Amniotic stem cell (primary cell): Measurements from ENCODE around the gene TBXA2R.
"Not testable (repeated sequence)": the region's sequence is repeated elsewhere in the genome, so short reads cannot be mapped to it uniquely, and the experiment has no call there.

ENCODE experiments used
- DNase-seq: peaks from one replicate; lab custom pipeline; 2025; lab: John Stamatoyannopoulos, UW

TBXA2R gene

DNA sequence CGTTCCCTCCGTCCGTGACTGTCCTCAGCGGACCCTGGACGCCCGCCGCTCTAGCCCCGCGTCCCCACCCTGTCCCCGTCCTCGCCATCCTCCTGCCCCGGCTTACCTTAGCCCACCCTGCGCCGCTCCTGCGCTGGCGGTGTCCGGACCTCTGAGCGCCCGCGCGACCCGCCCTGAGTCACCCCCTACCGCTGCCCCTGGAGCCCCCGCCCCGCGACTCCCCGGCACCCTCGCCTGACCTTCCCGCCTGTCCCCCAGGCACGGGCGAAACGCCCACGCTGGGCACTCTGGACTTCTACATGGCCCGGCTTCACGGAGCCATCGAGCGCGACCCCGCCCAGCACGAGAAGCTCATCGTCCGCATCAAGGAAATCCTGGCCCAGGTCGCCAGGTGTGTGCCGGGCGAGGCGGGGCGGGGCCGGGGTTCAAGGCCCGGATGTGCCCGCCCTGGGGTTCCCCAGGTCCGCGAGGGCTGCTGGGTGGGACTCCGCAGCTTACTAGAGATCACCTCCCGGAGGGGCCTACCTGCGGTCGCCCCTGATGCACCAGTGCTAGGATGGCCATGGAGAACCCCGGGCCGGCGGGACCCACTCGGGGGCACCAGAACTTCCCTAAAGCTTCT lies 28.8 kb downstream of the TBXA2R start:
- no peak for DNase-seq

DNA sequence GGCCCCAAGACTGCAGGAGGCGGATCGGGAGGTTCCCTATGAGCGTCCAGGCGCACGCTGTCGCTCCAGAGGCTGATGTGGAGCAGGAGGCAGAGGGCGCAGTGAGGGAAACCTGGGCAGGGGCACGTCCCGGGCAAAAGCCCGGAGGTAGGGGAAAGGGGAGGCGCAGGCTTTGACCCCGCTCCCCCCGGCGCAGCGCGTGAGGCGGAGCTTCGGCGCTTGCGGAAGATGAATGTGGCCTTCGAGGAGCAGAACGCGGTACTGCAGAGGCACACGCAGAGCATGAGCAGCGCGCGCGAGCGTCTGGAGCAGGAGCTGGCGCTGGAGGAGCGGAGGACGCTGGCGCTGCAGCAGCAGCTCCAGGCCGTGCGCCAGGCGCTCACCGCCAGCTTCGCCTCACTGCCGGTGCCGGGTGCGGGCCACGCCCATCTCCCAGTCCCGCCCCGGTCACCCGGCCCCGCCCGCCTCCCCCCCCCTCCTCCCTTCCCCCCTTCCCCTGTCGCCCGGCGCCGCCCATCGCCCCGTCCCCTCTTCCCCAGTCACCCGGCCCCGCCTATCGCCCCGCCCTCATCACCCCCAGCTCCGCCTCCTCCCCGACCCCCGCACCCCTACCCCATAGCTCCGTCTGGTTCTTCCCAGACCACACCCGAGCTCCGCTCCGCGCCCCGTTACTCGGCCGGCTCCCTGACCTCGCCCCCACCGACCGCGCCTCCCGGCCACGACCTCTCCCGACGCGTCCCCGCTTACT lies 29.8 kb downstream of the TBXA2R start:
- DNase-seq: no peak

DNA sequence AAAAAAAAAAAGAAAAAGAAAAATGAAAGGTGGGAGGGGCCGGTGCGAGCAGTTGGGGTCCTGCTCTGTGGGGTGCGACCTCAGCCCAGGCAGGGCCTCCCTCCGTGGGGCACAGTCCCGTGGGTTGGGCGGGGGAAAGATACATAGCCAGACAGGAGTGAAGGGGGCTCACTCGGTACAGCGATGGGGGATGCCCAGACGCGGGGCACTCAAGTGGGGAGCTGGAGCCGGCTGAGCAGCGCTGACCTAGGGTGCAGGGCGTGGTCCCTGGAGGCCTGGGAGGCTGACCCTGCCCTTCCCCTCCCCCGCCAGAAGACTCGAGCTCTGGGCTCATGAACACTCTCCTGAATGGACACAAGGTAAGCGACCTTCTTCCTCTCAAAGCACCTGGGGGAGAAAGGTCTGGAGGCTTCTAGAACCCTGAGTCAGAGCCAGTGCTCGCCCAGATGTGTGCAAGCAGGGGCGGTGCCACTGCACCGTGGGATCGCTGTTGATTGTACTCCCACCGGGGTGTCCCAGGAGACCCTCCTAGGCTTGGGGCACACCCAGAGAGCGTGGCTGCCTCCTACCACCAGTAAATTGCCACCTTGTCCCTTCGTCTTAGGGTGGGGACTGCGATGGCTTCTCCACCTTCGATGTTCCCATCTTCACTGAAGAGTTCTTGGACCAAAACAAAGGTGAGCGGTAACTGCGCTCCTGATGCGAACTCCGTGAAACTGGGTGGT lies 30.6 kb downstream of the TBXA2R start:
- DNase-seq: no peak

DNA sequence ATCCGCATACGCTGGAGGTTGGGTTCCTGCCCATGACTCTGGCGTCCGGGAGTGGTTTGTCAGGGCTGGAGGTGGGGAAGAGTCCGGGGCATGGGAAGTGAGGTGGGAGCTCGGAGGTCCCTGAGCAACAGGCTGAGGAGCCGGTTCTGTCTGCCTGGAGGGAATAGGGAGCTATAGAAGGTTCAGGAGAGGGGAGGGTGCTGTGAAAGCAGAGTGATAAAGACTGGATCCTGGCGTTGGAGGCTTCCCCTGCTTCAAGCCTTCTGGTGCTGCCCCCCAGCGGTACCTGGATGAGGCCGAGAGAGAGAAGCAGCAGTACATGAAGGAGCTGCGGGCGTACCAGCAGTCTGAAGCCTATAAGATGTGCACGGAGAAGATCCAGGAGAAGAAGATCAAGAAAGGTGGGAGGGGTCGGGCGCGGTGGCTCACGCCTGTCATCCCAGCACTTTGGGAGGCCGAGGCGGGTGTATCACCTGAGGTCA lies 31.4 kb downstream of the TBXA2R start:
- DNase-seq: no peak

DNA sequence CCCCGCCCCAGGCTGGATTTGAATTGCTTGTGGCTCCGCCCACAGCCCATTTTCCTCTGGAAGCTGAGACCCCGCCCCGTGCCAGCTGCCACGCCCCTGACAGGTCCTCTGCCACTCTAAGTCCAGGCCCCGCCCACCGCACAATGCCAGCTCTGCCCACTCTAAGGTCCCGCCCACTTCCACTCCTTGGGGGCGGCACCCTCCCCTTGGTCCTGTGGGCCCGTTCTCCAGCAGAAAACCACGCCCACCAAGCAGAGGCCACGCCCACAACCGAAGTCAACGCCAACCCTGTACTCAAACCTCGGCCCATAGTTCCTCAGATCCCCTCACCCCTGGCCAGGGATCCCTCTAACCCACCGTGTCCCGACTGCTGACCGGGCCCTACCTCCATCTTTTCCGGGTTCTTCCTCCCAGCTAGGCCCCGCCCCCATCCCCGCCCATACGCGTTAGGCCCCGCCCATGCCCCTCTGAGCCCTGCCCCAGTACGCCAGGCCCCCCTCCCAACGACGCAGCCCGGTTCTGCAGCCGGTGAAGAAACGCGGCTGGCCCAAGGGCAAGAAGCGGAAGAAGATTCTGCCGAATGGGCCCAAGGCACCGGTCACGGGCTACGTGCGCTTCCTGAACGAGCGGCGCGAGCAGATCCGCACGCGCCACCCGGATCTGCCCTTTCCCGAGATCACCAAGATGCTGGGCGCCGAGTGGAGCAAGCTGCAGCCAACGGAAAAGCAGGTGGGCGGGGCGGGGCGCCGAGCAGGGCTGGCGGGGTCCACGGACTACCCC lies 32.6 kb downstream of the TBXA2R start:
- DNase-seq: peak; percentile 87

- no peak for DNase-seq
Measured at GRCh38 chr19:3573162-3573857, 33.4 kb downstream of the TBXA2R start.

DNA sequence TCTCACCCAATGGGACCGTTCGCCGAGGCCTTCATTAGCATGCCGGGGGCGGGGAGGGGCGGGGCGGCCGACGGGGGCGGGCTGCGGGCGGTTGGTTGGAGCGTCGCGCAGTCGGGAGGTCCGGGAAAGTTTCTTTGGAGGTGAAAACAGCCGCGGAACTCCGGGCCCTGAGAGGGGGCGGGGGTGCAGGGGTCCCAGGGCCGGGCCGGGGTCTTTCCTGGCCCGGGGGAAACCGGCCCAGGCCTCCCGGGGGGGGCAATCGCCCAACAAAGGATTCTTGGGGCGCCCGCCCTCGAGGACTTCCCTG lies 33.9 kb downstream of the TBXA2R start, which contains the start of gene HMG20B:
Gene HMG20B, plus strand, starts transcription at position 90 of the 307 bp plus-strand sequence. CDS start 366 bp downstream, outside the sequence.
- no peak for DNase-seq

DNA sequence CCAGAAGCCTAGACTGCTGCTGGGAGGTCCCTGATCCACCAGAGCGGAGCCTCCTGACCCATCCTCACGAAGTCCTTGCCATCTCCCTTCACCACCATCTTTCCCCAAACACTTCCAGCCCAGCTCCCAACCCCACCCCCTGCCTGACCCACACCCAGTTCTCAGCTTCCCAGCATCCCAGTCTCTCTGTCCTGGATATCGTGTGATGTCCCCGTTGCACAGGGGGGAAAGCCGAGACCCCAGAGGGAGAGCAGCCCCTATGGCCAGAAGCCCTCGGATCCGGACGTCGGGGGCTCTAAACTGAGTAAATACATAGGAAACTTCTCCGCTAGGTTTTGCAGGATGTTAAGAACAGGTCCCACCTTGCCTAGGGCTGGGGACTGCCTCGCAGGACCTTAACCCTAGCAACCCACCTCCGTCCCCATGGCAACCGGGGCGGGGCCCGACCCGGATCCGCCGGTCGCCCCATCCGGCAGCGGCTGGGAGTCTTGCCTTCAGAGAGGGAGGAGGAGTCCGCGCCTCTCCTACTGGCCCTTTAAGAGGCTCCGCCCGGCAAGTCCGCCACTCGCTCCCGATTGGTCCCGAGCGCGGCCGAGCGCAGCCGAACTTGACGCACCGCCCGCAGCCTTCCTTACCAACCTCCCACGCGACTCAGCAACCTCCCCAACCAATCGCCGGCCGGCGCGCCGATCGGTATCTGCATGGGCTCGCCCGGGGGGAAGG lies 34.4 kb downstream of the TBXA2R start:
- DNase-seq: peak; percentile 99

GRCh38 chr19:3570606-3571011 lies 36.1 kb downstream of the TBXA2R start:
- DNase-seq: no peak

- DNase-seq: not testable (repeated sequence)
Measured at GRCh38 chr19:3570042-3570441, 36.6 kb downstream of the TBXA2R start.

DNA sequence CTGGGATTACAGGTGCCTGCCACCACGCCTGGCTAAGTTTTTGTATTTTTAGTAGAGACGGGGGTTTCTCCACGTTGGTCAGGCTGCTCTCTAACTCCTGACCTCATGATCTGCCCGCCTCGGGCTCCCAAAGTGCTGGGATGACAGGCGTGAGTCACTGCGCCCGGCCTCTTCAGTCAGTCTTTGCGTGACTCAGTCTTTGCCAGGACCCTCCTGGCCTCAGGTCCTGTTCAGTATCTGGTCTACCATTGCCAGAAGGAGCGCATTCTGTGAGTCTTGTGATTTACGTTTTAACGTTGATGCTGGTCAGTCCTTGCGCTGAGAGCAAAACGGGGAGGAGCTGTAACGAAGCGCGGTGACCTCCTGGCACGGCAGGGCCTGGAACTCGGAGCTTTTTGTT lies 41.5 kb downstream of the TBXA2R start:
- DNase-seq: no peak

GRCh38 chr19:3563709-3564524 lies 42.8 kb downstream of the TBXA2R start:
- DNase-seq: no peak

DNA sequence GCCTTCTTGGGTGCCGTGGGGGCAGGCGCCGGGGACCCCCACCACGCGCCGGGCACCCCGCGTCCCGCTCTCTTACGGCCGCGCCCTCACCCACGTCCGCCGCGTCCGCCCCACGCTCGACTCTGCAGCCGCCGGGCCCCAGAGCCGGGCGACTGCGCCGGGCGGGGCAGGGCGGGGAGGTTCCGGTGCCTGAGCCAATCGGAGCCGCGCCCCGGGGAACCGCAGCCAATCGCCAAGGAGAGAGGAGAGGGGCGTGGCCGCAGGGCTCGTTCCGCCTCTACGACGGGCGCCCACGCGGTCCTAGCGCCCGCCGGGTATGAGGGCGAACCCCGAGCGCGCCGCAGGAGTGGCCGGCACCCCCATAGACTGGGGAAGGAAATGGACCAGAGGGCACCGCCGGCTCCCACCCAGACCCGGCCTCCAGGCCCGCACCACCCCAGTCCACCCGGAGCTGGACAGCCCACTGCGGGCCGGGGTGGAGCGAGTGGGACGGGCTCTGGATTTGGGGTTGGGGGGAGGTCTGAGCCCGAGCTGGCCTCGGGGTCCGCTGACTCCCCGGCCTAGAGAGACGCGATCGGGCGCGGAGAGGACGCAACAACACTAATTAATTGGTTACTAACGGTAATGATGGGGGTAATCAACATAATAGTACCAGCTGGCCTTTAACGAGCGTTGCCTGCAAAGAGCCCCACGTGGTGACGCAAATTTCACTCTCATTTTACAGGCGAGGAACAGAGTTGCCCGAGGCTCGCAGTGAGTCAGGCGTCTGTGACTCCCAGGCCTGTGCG lies 49.0 kb downstream of the TBXA2R start, which contains the start of gene MFSD12:
Gene MFSD12, minus strand, starts transcription at position 126 of the 788 bp plus-strand sequence. CDS start 183 bp downstream, outside the sequence.
- DNase-seq: peak; percentile 86

- peak; percentile 24 for DNase-seq
Measured at GRCh38 chr19:3556978-3557460, 49.7 kb downstream of the TBXA2R start.

DNA sequence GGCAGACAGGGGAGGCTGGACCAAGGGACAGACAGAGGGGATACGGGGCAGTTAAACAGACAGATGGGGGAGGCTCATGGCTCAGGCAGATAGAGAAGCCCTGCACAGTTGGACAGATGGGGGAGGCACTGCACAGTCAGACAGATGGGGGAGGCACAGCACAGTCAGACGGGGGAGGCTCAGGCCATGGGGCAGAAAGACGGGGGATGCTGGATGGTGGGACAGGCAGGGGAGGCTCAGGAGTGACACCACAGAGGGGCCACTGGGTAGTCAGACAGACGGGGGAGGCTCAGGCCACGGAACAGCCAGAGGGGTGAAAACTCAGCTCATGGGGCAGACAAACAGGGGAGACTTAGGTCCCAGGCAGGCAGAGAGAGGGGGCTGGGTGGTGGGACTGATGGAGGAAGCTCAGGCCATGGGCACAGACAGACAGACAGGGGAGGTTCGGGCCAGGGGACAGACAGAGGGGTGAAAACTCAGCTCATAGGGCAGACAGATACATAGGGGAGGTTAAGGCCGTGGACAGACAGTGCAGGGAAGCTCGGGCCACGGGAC lies 50.2 kb downstream of the TBXA2R start:
- no peak for DNase-seq

DNA sequence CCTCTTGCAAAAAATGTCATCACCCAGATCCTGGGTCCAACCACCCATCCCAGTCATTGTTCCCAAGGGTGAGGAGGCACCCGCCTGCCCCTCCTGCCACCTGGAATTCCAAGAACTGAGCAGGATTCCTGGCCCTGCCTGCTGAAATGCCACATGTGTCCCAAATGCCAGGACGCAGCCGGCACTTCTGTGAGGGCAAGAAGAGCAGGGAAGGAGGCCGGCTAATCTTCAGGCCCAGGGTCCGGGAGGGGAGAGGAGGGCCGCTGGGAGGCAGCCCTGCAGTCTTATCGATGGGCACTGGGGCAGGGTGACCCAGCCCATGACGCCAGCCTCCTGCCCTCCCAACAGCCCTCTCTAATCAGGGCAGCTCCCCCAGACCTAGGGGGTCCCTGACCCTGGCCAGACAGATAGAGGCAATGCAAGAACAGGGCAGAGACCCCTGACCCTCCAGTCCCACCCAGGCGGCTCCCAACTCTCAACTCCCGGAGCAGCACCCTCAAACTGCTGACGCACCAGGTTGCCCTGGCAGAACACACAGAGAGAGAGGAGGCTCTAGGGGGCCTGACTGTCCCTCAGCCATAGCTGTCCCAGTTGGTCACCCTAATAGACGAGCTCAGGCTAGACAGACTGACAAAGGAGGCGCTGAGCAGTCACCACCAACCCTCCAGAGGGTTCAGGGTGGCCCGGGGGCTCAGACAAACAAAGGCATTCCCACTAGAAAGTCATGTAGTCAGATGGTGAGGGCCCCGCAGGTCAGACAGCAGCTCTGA lies 50.8 kb downstream of the TBXA2R start:
- DNase-seq: no peak

DNA sequence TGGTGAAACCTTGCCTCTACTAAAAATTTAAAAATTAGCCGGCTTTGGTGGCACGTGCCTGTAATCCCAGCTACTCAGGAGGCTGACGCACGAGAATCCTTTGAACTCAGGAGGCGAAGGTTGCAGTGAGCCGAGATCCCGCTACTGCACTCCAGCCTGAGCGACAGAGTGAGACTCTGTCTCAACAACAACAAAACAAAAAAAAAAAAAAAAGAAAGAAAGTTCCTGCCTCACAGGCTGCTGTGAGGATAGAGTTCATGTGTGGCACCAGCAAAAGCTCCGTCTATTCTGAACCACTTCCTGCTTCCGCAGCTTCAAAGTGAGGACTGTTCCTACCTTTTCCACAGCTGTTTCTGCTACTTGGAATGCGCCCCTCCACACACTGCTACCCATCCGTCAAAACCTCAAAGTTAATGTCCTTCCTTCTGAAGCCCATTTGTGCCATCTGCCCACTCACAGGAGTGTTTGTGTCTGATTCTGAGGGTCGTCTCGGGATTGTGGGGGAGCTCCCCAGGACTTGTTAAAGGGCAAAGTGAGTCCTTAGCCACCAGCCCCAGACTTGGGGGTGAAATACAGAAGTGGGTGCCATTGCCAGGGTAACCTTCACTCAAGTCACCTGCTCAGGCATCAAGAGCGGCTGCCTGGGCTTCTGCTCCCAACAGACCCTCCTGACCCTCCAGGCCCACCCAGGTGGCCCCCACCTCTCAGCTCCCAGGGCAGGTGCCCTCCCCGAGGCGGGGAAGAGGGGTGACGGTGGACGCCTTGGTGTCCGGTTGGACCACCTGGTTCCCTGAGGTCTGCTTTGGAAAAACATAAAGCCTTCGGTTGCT lies 52.2 kb downstream of the TBXA2R start:
- no peak for DNase-seq
